Esophagus squamous epithelium (tissue), 4 donors: Measurements from ENCODE around the gene COMMD10.

Experiments used
- CTCF ChIP-seq, 6 experiments: fragments of 450-650 bp in 4 of 6; fragments of 200-600 bp in 2 of 6; sonication (generic) in 2 of 6; IDR thresholded peaks; one replicate each; pipeline ENCODE4 v1.5.1; 2016 to 2019; ENCODE audit warnings: antibody characterized with exemption in 6 of 6, mild to moderate bottlenecking in 4 of 6, moderate library complexity in 4 of 6
- POLR2A ChIP-seq, 4 donors: fragments of 450-650 bp; IDR thresholded peaks; one replicate each; pipeline ENCODE4 v1.6.1; 2017; ENCODE audit warnings: antibody characterized with exemption in 4 of 4, mild to moderate bottlenecking in 4 of 4, moderate library complexity in 3 of 4

GRCh38 chr5:116037236-116037822, 47.5 kb upstream of the COMMD10 start:
- TF ChIP-seq CTCF (IDR thresholded peaks at IDR 0.05) = no peak
- no peak for TF ChIP-seq POLR2A (IDR thresholded peaks at IDR 0.05)
